OCI-LY1 (cell line): ENCODE results near the gene CACNA1C.

Source experiments
- H2AFZ ChIP-seq: fragments of 200-600 bp; sonication (generic), shearing (Covaris generic); 2 replicates; pipeline ENCODE4 v1.6.0; 2014; ENCODE audit warnings: antibody characterized with exemption, mild to moderate bottlenecking, low read length
- H3F3A ChIP-seq: fragments of 200-600 bp; sonication (generic), shearing (Covaris generic); 2 replicates; pipeline ENCODE4 v1.6.0; 2014; ENCODE audit warnings: mild to moderate bottlenecking, antibody characterized with exemption, low read length, moderate library complexity; ENCODE audit not compliant: insufficient read depth
- H3K27ac ChIP-seq: fragments of 200-600 bp; sonication (generic); 2 replicates; pipeline ENCODE4 v1.5.1; 2014; ENCODE audit warnings: low read length, mixed run types, mild to moderate bottlenecking, low read depth; ENCODE audit not compliant: poor library complexity, severe bottlenecking
- H3K27me3 ChIP-seq: fragments of 200-600 bp; sonication (generic); 2 replicates; pipeline ENCODE4 v1.6.0; 2014; ENCODE audit warnings: antibody characterized with exemption, mild to moderate bottlenecking, low read length, moderate library complexity; ENCODE audit not compliant: insufficient read depth
- H3K36me3 ChIP-seq: fragments of 200-600 bp; sonication (generic); 2 replicates; pipeline ENCODE4 v1.6.1; 2014; ENCODE audit warnings: mild to moderate bottlenecking, antibody characterized with exemption, low read length, moderate library complexity, mixed read lengths; ENCODE audit not compliant: insufficient read depth
- H3K4me1 ChIP-seq: fragments of 200-600 bp; sonication (generic); 2 replicates; pipeline ENCODE4 v1.5.1; 2014; ENCODE audit warnings: mild to moderate bottlenecking, low read length, moderate library complexity; ENCODE audit not compliant: insufficient read depth, severe bottlenecking
- H3K4me2 ChIP-seq: fragments of 200-600 bp; sonication (generic), shearing (Covaris generic); 2 replicates; pipeline ENCODE4 v1.6.1; 2014; ENCODE audit warnings: low read length
- H3K4me3 ChIP-seq: fragments of 200-600 bp; sonication (generic); 2 replicates; pipeline ENCODE4 v1.5.1; 2014; ENCODE audit warnings: low read length, low read depth, mild to moderate bottlenecking, mixed read lengths; ENCODE audit not compliant: poor library complexity, severe bottlenecking
- H3K79me2 ChIP-seq: fragments of 200-600 bp; shearing (Covaris generic); 2 replicates; pipeline ENCODE4 v1.6.1; 2016; ENCODE audit warnings: mixed run types, low read length, mixed read lengths; ENCODE audit not compliant: insufficient read depth
- H3K9ac ChIP-seq: fragments of 200-600 bp; sonication (generic), shearing (Covaris generic); 2 replicates; pipeline ENCODE4 v1.6.1; 2014; ENCODE audit warnings: mild to moderate bottlenecking, low read length, mixed read lengths
- H3K9me2 ChIP-seq: fragments of 200-600 bp; sonication (generic), shearing (Covaris generic); 2 replicates; pipeline ENCODE4 v1.6.1; 2014; ENCODE audit warnings: low read depth, mild to moderate bottlenecking, low read length, mixed read lengths
- H3K9me3 ChIP-seq: fragments of 200-600 bp; shearing (Covaris generic); 2 replicates; pipeline ENCODE4 v1.6.1; 2014; ENCODE audit warnings: low read length, mixed read lengths
- H4K20me1 ChIP-seq: fragments of 200-600 bp; sonication (generic), shearing (Covaris generic); 2 replicates; pipeline ENCODE4 v1.6.0; 2016; ENCODE audit warnings: mild to moderate bottlenecking, low read length; ENCODE audit not compliant: insufficient read depth
- CTCF ChIP-seq: fragments of 200-600 bp; sonication (generic), shearing (Covaris generic); IDR thresholded peaks from 2 replicates; pipeline ENCODE4 v1.5.1; 2017; ENCODE audit warnings: mild to moderate bottlenecking, antibody characterized with exemption, low read length, moderate library complexity, mixed read lengths
- EZH2 ChIP-seq: fragments of 200-600 bp; sonication (generic), shearing (Covaris generic); IDR thresholded peaks from 2 replicates; pipeline ENCODE4 v1.8.0; 2017; ENCODE audit warnings: borderline replicate concordance, mixed run types, mild to moderate bottlenecking, antibody characterized with exemption, low read length, moderate library complexity, mixed read lengths

The CACNA1C gene

GRCh38 chr12:2493086-2493485, 440.3 kb downstream of the CACNA1C start:
- Histone ChIP-seq H3K9me3 (no peaks in the 10 kb centered on the region), H3K27me3 (peaks cover 11% of the 10 kb centered on the region; the same call in 1 of the 2 replicates), H4K20me1 (no peaks in the 10 kb centered on the region), H3F3A (no peaks in the 10 kb centered on the region), H3K4me3 (no peak overlapping the region), H2AFZ (no peak overlapping the region), H3K4me2 (no peak overlapping the region), H3K4me1 (no peaks in the 10 kb centered on the region), H3K27ac (no peak overlapping the region), H3K9ac (no peak overlapping the region), H3K9me2 (no peaks in the 10 kb centered on the region), H3K79me2 (no peaks in the 10 kb centered on the region), H3K36me3 (no peaks in the 10 kb centered on the region)
- TF ChIP-seq CTCF (no peak), EZH2 (no peak)

DNA sequence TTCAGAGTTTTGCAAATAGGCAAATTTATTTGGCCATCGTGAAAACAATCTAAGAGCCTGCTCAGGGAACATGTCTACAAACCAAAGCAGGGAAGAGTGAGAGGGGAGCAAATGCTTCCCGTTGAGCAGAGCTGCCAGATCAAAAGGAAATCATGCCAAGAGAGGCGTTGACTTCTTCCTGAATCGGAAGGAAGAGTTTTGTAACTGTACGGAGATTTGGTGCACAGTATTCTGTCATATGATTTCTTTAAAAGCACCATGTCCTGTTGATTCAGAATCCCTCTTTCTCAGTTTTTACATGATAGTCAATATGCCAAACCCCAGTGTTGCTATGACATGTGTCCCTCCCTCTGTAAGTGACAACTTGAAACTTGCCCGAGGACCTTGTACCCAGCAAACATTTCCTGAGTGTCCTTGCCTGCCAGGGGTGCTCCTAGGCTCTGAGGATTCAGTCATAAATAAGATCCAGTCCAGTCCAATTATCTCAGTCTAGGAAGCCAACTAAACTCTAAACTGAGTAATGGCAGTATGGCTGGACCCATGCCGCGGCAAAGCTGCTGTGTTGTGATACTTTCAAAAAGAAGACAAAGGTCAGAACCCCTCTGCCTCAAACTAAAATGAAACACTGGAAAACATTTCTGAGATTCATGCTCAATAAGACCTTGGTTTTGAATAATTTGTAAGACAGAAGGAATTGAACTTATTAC, 441.9 kb downstream of the CACNA1C start:
- no peak overlapping the region for H3K4me2 ChIP-seq
- no peak overlapping the region for H3K27ac ChIP-seq

DNA sequence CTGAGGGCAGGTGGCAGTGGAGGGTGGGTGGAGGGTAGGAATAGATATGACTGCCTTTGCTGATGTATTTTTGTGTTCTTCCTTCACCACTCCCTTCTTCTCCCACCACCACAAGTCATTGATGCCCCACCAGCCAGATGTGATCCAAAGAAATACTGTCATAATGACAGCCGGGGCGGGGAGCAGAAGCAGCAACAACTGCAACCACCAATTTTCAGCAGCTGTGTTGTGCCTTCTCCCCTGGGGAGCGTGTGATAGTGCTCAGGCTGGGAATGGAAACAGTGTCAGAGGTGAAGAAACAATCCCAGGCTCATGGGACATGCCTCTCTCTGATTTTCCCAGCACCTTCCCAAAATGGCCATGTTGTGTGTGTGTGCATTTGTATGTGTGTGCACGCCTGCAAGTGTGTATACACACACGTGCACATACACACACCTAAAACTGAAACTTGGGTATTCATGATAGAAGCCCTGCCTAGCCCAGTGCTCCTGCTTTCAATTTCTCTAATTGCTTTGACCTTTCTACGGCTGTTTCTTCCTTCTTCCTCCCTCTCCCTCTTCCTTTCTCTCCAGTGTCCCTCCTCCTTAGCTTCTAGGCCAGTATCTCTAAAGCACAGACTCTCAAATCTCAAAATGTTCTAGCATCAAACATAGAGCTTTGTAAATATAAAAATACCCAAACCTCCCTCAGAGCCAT, 442.8 kb downstream of the CACNA1C start:
- no peak overlapping the region for H3K9ac ChIP-seq
- no peaks in the 10 kb centered on the region for H3K79me2 ChIP-seq
- H3K4me2 ChIP-seq = no peak overlapping the region
- peaks cover 3% of the 10 kb centered on the region; the same call in 1 of the 2 replicates for H3K27me3 ChIP-seq
- no peak overlapping the region for H3K27ac ChIP-seq
- TF ChIP-seq CTCF (no peak), EZH2 (no peak)
- no peaks in the 10 kb centered on the region for H3K4me1 ChIP-seq
- no peaks in the 10 kb centered on the region for H3F3A ChIP-seq
- H3K4me3 ChIP-seq = no peak overlapping the region
- H3K9me3 ChIP-seq = no peaks in the 10 kb centered on the region
- no peak overlapping the region for H2AFZ ChIP-seq
- no peaks in the 10 kb centered on the region for H4K20me1 ChIP-seq
- H3K36me3 ChIP-seq = no peaks in the 10 kb centered on the region
- H3K9me2 ChIP-seq = no peaks in the 10 kb centered on the region

More for the DNA sequence above, 441.9 kb downstream of the CACNA1C start:
- no peaks in the 10 kb centered on the region for H3K9me3 ChIP-seq
- H3K27me3 ChIP-seq = peaks cover 3% of the 10 kb centered on the region; the same call in 1 of the 2 replicates
- no peak overlapping the region for H3K9ac ChIP-seq
- no peaks in the 10 kb centered on the region for H3F3A ChIP-seq
- no peaks in the 10 kb centered on the region for H3K9me2 ChIP-seq
- no peak for TF ChIP-seq CTCF
- no peak for TF ChIP-seq EZH2
- no peaks in the 10 kb centered on the region for H3K4me1 ChIP-seq
- no peak overlapping the region for H2AFZ ChIP-seq
- H4K20me1 ChIP-seq = no peaks in the 10 kb centered on the region
- no peaks in the 10 kb centered on the region for H3K79me2 ChIP-seq
- H3K36me3 ChIP-seq = no peaks in the 10 kb centered on the region
- H3K4me3 ChIP-seq = no peak overlapping the region
